ENCODE results near the gene NTM.

Gene NTM

GRCh38 chr11:131629925-131630540 lies 259.6 kb downstream of the NTM start:
- in situ Hi-C loops (cut with HindIII; ENCODE audit: low sequenced_read_pairs): no loop called here

DNA sequence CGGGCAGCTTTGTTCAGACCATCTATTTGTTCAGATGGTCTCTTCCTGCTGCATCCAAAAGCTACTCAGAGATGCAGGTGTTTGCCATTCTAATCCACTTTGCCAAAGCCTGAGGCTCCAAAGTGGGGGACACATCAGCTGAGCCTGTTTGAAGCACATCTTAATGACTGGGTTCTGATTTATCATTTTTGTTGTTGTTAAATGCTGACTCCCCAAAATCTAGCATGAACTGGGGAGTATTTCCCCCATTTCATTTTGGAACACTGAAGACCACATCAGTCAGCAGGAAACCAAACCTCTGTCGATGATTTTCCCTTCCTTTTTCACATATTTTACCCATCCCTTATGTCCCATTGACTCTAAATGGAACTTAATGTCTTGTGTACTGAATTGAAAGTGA lies 262.6 kb downstream of the NTM start:
- in situ Hi-C loops (cut with HindIII; ENCODE audit: low sequenced_read_pairs): no loop called here

DNA sequence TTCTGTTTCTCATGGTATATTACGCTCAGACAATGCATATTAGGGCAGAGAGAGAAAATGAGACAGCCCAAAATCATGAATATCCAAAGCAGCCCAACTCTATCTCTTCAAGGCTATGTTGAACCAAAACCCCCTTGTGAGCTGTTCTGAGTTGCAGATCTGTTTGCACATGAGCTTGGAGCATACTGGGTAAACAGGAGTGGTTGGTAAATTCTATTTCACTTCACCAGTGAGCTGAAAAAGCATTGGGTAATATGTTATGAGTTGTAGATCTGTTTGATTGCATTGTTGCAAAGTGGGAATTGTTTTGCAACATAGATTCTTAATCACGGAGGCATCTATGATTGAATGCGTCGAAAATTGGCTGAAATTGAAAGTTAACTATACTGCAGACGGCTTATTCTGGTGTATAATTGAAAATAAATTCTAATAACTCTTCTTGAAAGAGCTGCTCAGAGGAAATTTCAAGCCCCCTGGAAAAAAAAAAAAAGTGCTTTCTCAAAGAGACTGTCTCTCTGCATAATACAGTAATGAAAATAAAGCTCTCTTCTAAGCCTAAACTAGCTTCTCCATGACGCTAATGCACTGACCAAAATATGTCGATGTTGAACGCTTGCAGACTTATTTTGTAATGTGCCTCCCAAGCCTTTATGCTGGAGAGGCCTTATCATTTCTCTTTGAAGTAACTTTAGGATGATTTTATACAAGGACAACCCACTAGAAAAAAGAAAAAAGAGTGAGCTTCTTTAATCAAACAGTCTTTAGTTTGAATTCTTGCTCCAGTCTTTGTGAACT lies 263.7 kb downstream of the NTM start:
- in situ Hi-C loops (cut with HindIII; ENCODE audit: low sequenced_read_pairs): no loop called here

DNA sequence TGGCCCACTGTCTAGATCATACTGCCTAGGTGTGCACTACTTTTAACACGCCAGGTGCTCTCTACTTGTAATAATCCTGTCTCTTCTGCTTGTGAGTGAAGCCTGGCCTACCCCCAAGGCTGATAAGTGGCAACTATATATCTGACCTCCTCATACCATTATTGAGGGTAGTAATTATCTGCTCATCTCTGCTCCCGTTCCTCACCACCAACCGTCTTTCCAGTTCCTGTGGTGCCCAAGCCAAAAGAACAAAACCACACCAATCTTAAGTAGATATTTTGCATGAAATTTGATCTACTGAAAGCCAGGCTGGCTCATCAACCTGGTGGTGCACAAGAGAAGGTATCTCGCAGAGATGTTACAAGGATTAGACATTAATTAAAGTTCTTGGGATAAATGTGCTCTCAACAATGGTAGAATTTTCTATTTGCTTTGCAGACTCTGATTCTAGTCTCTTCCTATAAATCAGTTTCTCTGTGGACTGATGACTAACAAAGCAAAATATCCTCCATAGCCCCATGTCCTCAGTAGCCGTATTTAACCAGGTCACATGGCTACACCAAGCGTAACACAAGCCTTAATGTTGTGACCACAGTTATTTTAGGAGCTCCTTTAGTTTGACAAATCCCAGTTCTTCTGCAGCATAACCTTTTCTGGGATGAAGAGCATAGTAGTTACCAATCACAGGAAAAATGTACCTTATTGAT lies 267.2 kb downstream of the NTM start:
- in situ Hi-C loops (cut with HindIII; ENCODE audit: low sequenced_read_pairs): no loop called here

- in situ Hi-C loops (cut with HindIII; ENCODE audit: low sequenced_read_pairs): no loop called here
These were observed 268.5 kb downstream of the NTM start for GRCh38 chr11:131638889-131639288.

- in situ Hi-C loops (cut with HindIII; ENCODE audit: low sequenced_read_pairs): no loop called here
These were observed 269.9 kb downstream of the NTM start for GRCh38 chr11:131640320-131640719.

DNA sequence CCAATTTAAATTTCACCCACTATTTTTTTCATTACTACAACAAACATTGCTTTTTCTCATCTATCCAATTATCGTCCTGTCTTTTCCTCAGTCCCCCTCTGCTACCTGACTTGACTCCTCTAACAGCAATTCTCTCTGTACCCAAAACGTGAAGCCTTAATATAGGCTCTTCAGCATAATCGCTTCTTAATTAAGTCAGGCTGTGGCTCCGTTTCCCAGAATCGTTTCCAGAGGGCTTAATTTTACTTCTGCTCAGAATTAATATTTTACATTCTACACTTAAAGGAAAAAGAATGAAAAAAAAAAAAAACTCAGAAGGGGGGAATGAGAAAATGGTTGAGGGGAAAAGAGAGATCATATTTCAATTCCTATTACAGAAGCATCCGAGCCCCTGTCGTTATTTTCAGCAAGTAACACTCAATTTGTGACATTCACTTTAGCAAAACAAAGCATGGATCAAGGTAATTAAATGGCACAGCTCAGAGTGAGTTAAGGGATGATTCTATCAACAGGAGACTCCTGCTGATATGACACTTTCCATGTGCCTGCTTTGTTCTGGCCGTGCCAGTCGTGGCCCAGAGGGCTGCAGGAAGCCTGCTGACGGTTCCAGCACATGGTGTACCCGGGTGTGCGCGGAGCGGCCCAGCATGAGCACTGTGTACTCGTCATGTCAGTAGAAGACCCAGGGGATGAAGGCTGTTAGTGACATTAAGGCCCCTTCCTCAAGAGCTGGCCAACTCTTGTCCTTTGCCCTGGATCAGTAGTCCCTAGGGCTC lies 272.5 kb downstream of the NTM start:
- in situ Hi-C loops (cut with HindIII; ENCODE audit: low sequenced_read_pairs): no loop called here

- in situ Hi-C loops (cut with HindIII; ENCODE audit: low sequenced_read_pairs): no loop called here
These were observed 273.9 kb downstream of the NTM start for GRCh38 chr11:131644204-131644795.

DNA sequence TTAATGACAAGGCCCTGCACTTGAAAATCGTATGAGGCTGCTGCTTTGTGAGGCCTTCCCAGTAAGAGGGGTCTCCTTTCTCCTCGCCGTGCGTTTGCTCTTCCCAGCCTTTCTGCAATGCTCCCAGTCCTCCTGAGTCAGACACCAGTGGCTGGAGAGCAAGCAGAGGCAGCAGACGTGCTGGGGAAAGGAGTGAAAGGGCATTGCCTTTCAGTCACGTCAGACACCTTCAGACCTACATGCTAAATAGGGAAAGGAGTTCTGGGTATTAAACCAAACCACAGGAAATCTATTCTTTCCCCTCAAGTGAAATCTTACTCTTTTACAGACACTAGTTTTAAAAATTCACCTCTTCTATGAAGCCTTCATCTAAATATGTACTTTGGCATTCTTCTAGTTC lies 274.8 kb downstream of the NTM start:
- in situ Hi-C loops (cut with HindIII; ENCODE audit: low sequenced_read_pairs): no loop called here

GRCh38 chr11:131649856-131650255 lies 279.4 kb downstream of the NTM start:
- in situ Hi-C loops (cut with HindIII; ENCODE audit: low sequenced_read_pairs): loop anchor here (25.0 kb wide), 1 partner anchor 588 kb away; no protein-coding TSS in a partner anchor

DNA sequence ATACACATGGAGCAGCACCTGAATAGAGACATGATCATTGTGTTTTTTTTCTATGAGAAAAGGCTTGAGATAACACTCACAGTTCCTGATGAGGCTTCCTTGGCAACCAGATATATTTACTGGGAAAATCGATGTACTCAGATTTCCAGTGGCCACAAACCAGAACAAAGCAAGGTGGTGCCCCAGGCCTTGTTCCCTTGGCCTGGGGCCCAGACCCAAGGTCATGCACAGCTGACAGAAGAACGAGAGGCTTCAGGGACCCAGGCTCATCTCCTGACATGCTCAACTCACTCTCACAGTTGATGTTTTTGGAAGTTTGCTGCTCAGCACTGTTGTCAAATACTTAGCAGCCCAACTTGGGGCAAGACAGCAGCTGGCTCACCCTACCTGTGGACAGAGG lies 281.8 kb downstream of the NTM start:
- in situ Hi-C loops (cut with HindIII; ENCODE audit: low sequenced_read_pairs): loop anchor here (25.0 kb wide), 1 partner anchor 590 kb away; no protein-coding TSS in a partner anchor

- in situ Hi-C loops (cut with HindIII; ENCODE audit: low sequenced_read_pairs): loop anchor here (25.0 kb wide), 1 partner anchor 591 kb away; no protein-coding TSS in a partner anchor
These were observed 282.8 kb downstream of the NTM start for GRCh38 chr11:131653260-131653659.

GRCh38 chr11:131654849-131655248 lies 284.4 kb downstream of the NTM start:
- in situ Hi-C loops (cut with HindIII; ENCODE audit: low sequenced_read_pairs): loop anchor here (25.0 kb wide), 1 partner anchor 593 kb away; no protein-coding TSS in a partner anchor

DNA sequence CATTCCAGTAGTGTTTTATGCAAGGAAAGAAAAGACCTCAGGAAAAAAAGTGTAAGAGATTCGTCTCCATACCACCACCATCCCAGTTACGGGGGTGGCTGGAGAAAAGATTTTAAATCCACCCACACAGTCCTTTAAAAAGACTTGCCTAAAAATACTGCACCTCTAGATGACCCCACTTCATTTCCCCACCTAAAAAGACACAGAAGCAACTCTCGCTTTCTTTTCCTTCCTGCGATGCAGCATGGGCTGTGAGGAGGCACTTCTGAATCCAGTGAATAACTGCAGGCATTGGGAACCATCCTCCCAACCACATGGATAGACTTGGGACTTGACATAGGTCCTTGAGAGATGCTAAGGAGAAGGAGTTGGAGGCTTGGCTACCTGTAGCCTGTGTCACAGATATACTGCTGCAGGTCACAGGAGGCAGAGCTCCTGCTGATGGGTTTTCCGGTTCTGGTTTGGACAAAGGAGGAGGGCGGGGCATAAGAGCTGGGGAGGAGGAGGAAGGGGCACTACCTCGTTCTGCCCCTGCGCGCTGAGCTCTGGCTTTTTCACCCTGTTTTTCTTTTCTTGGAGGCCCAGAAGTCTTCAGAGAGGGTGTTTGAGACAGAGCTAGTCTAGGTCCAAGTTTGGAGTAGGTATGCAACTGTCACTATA lies 285.9 kb downstream of the NTM start:
- in situ Hi-C loops (cut with HindIII; ENCODE audit: low sequenced_read_pairs): loop anchor here (25.0 kb wide), 1 partner anchor 594 kb away; no protein-coding TSS in a partner anchor

GRCh38 chr11:131656839-131657211 lies 286.4 kb downstream of the NTM start:
- in situ Hi-C loops (cut with HindIII; ENCODE audit: low sequenced_read_pairs): loop anchor here (25.0 kb wide), 1 partner anchor 595 kb away; no protein-coding TSS in a partner anchor

DNA sequence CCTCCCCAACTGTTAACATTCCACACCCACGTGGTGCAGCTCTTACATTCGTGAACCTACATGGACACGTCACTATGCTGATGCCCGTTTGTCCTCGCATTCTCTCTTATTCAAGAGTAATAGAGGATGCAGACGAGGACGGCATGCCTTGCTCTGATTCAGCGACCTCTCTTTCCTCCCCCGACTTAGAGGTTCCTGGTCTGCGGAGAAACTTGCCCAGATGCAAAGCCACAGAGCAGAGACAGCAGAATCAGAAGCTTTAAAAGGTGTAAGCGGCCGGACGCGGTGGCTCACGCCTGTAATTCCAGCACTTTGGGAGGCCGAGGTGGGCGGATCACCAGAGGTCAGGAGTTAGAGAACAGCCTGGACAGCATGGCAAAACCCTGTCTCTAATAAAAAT lies 288.0 kb downstream of the NTM start:
- in situ Hi-C loops (cut with HindIII; ENCODE audit: low sequenced_read_pairs): loop anchor here (25.0 kb wide), 1 partner anchor 596 kb away; no protein-coding TSS in a partner anchor

DNA sequence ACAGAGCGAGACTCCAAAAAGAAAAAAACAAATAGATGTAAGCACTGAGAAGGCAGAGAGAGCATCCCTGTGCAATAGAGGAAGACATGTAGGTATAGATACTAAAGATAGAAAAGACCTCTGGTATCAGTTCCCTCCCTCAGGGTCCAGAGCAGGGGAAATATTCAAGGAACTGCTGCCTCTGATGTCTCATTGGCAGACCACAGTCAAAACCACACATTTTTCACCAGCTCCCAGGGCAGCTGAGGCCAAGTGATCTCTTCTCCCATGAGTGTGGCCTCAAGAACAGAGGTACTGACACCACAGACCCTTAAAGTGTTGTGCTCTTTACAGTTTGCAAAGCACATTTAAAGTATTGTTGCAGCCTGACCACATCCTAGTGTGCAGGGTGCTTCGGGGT lies 288.5 kb downstream of the NTM start:
- in situ Hi-C loops (cut with HindIII; ENCODE audit: low sequenced_read_pairs): loop anchor here (25.0 kb wide), 1 partner anchor 597 kb away; no protein-coding TSS in a partner anchor

- in situ Hi-C loops (cut with HindIII; ENCODE audit: low sequenced_read_pairs): loop anchor here (25.0 kb wide), 1 partner anchor 598 kb away; no protein-coding TSS in a partner anchor
These were observed 289.5 kb downstream of the NTM start for GRCh38 chr11:131659931-131660330.

DNA sequence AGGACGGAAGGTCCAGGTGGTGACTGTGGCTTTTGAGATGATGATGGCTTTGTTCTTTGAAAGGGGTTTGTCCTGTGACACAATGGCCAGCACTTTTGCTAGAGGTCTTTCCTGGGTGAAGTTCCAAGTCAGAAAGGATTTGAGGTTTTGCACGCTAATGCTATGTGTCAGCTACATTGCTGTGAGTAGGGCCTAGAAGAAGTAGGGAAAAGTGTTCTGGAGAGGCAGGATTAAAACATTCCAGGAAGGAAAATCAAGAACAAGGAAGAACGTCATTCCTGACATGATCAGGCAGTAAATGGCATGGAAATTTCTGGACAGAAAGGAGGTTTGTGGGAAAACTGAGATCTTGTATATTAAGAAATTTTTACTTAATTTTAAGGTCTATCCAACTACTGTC lies 290.7 kb downstream of the NTM start:
- in situ Hi-C loops (cut with HindIII; ENCODE audit: low sequenced_read_pairs): loop anchor here (25.0 kb wide), 1 partner anchor 599 kb away; no protein-coding TSS in a partner anchor
